ENCODE results near the gene PCDH11Y.
"Not testable (repeated sequence)": the region's sequence is repeated elsewhere in the genome, so short reads cannot be mapped to it uniquely, and the experiment has no call there.

PCDH11Y gene

GRCh38 chrY:5000057-5000456, at the start of gene PCDH11Y:
TSS of gene PCDH11Y (plus strand) at chrY:5000296. CDS start at chrY:5057100, 56,804 bp downstream.
- not testable (repeated sequence) for H3K9me3 ChIP-seq (ENCODE audit: control insufficient read depth in 1 of 2, low read length in 2 of 2); H3K27ac ChIP-seq (ENCODE audit: low read depth, low read length); H3K27me3 ChIP-seq (ENCODE audit: control insufficient read depth in 1 of 2, insufficient read depth in 2 of 2, low read length in 2 of 2); H3K9ac ChIP-seq (ENCODE audit: low read depth in 1 of 2, low read length in 2 of 2); H3K4me3 ChIP-seq (ENCODE audit: low read depth in 1 of 2, low read length in 2 of 2); H3K4me1 ChIP-seq (ENCODE audit: control insufficient read depth in 1 of 2, insufficient read depth in 2 of 2, low read length in 2 of 2); H3K36me3 ChIP-seq (ENCODE audit: control insufficient read depth in 1 of 2, insufficient read depth in 2 of 2, low read length in 2 of 2)

GRCh38 chrY:4967894-4968293, 32.2 kb upstream of the PCDH11Y start:
- not testable (repeated sequence) for H3K9me3 ChIP-seq (ENCODE audit: control insufficient read depth in 1 of 2, low read length in 2 of 2); H3K27ac ChIP-seq (ENCODE audit: low read depth, low read length); H3K27me3 ChIP-seq (ENCODE audit: control insufficient read depth in 1 of 2, insufficient read depth in 2 of 2, low read length in 2 of 2); H3K9ac ChIP-seq (ENCODE audit: low read depth in 1 of 2, low read length in 2 of 2); H3K4me3 ChIP-seq (ENCODE audit: low read depth in 1 of 2, low read length in 2 of 2); H3K4me1 ChIP-seq (ENCODE audit: control insufficient read depth in 1 of 2, insufficient read depth in 2 of 2, low read length in 2 of 2); H3K36me3 ChIP-seq (ENCODE audit: control insufficient read depth in 1 of 2, insufficient read depth in 2 of 2, low read length in 2 of 2)

GRCh38 chrY:4991743-4992400, 8.2 kb upstream of the PCDH11Y start:
- not testable (repeated sequence) for H3K9ac ChIP-seq (ENCODE audit: low read depth in 1 of 2, low read length in 2 of 2); H3K27me3 ChIP-seq (ENCODE audit: control insufficient read depth in 1 of 2, insufficient read depth in 2 of 2, low read length in 2 of 2); H3K9me3 ChIP-seq (ENCODE audit: control insufficient read depth in 1 of 2, low read length in 2 of 2); H3K36me3 ChIP-seq (ENCODE audit: control insufficient read depth in 1 of 2, insufficient read depth in 2 of 2, low read length in 2 of 2); H3K4me1 ChIP-seq (ENCODE audit: control insufficient read depth in 1 of 2, insufficient read depth in 2 of 2, low read length in 2 of 2); H3K27ac ChIP-seq (ENCODE audit: low read depth, low read length); H3K4me3 ChIP-seq (ENCODE audit: low read depth in 1 of 2, low read length in 2 of 2)

GRCh38 chrY:4994892-4995291, 5.2 kb upstream of the PCDH11Y start:
- not testable (repeated sequence) for H3K4me3 ChIP-seq (ENCODE audit: low read depth in 1 of 2, low read length in 2 of 2); H3K4me1 ChIP-seq (ENCODE audit: control insufficient read depth in 1 of 2, insufficient read depth in 2 of 2, low read length in 2 of 2); H3K27me3 ChIP-seq (ENCODE audit: control insufficient read depth in 1 of 2, insufficient read depth in 2 of 2, low read length in 2 of 2); H3K27ac ChIP-seq (ENCODE audit: low read depth, low read length); H3K9ac ChIP-seq (ENCODE audit: low read depth in 1 of 2, low read length in 2 of 2); H3K9me3 ChIP-seq (ENCODE audit: control insufficient read depth in 1 of 2, low read length in 2 of 2); H3K36me3 ChIP-seq (ENCODE audit: control insufficient read depth in 1 of 2, insufficient read depth in 2 of 2, low read length in 2 of 2)

GRCh38 chrY:5002476-5003184, 2.5 kb downstream of the PCDH11Y start:
- H3K4me1 ChIP-seq (ENCODE audit: control insufficient read depth in 1 of 2, insufficient read depth in 2 of 2, low read length in 2 of 2); H3K27me3 ChIP-seq (ENCODE audit: control insufficient read depth in 1 of 2, insufficient read depth in 2 of 2, low read length in 2 of 2); H3K27ac ChIP-seq (ENCODE audit: low read depth, low read length); H3K36me3 ChIP-seq (ENCODE audit: control insufficient read depth in 1 of 2, insufficient read depth in 2 of 2, low read length in 2 of 2); H3K9me3 ChIP-seq (ENCODE audit: control insufficient read depth in 1 of 2, low read length in 2 of 2); H3K4me3 ChIP-seq (ENCODE audit: low read depth in 1 of 2, low read length in 2 of 2); H3K9ac ChIP-seq (ENCODE audit: low read depth in 1 of 2, low read length in 2 of 2): not testable (repeated sequence)

GRCh38 chrY:5038972-5039523, 39.0 kb downstream of the PCDH11Y start:
- H3K4me1 ChIP-seq (ENCODE audit: control insufficient read depth in 1 of 2, insufficient read depth in 2 of 2, low read length in 2 of 2); H3K9me3 ChIP-seq (ENCODE audit: control insufficient read depth in 1 of 2, low read length in 2 of 2); H3K36me3 ChIP-seq (ENCODE audit: control insufficient read depth in 1 of 2, insufficient read depth in 2 of 2, low read length in 2 of 2); H3K9ac ChIP-seq (ENCODE audit: low read depth in 1 of 2, low read length in 2 of 2); H3K27me3 ChIP-seq (ENCODE audit: control insufficient read depth in 1 of 2, insufficient read depth in 2 of 2, low read length in 2 of 2); H3K27ac ChIP-seq (ENCODE audit: low read depth, low read length); H3K4me3 ChIP-seq (ENCODE audit: low read depth in 1 of 2, low read length in 2 of 2): not testable (repeated sequence)

GRCh38 chrY:5083017-5083416, 82.9 kb downstream of the PCDH11Y start:
- not testable (repeated sequence) for H3K27me3 ChIP-seq (ENCODE audit: control insufficient read depth in 1 of 2, insufficient read depth in 2 of 2, low read length in 2 of 2); H3K4me1 ChIP-seq (ENCODE audit: control insufficient read depth in 1 of 2, insufficient read depth in 2 of 2, low read length in 2 of 2); H3K9me3 ChIP-seq (ENCODE audit: control insufficient read depth in 1 of 2, low read length in 2 of 2); H3K9ac ChIP-seq (ENCODE audit: low read depth in 1 of 2, low read length in 2 of 2); H3K36me3 ChIP-seq (ENCODE audit: control insufficient read depth in 1 of 2, insufficient read depth in 2 of 2, low read length in 2 of 2); H3K27ac ChIP-seq (ENCODE audit: low read depth, low read length); H3K4me3 ChIP-seq (ENCODE audit: low read depth in 1 of 2, low read length in 2 of 2)

- not testable (repeated sequence) for H3K9ac ChIP-seq (ENCODE audit: low read depth in 1 of 2, low read length in 2 of 2); H3K27me3 ChIP-seq (ENCODE audit: control insufficient read depth in 1 of 2, insufficient read depth in 2 of 2, low read length in 2 of 2); H3K27ac ChIP-seq (ENCODE audit: low read depth, low read length); H3K9me3 ChIP-seq (ENCODE audit: control insufficient read depth in 1 of 2, low read length in 2 of 2); H3K36me3 ChIP-seq (ENCODE audit: control insufficient read depth in 1 of 2, insufficient read depth in 2 of 2, low read length in 2 of 2); H3K4me3 ChIP-seq (ENCODE audit: low read depth in 1 of 2, low read length in 2 of 2); H3K4me1 ChIP-seq (ENCODE audit: control insufficient read depth in 1 of 2, insufficient read depth in 2 of 2, low read length in 2 of 2)
Observed at GRCh38 chrY:5182998-5183397, 182.9 kb downstream of the PCDH11Y start.

- not testable (repeated sequence) for H3K4me3 ChIP-seq (ENCODE audit: low read depth in 1 of 2, low read length in 2 of 2); H3K9ac ChIP-seq (ENCODE audit: low read depth in 1 of 2, low read length in 2 of 2); H3K4me1 ChIP-seq (ENCODE audit: control insufficient read depth in 1 of 2, insufficient read depth in 2 of 2, low read length in 2 of 2); H3K36me3 ChIP-seq (ENCODE audit: control insufficient read depth in 1 of 2, insufficient read depth in 2 of 2, low read length in 2 of 2); H3K27me3 ChIP-seq (ENCODE audit: control insufficient read depth in 1 of 2, insufficient read depth in 2 of 2, low read length in 2 of 2); H3K9me3 ChIP-seq (ENCODE audit: control insufficient read depth in 1 of 2, low read length in 2 of 2); H3K27ac ChIP-seq (ENCODE audit: low read depth, low read length)
Observed at GRCh38 chrY:5215116-5215515, 215.0 kb downstream of the PCDH11Y start.

GRCh38 chrY:5324931-5325330, 324.8 kb downstream of the PCDH11Y start:
- not testable (repeated sequence) for H3K9ac ChIP-seq (ENCODE audit: low read depth in 1 of 2, low read length in 2 of 2); H3K9me3 ChIP-seq (ENCODE audit: control insufficient read depth in 1 of 2, low read length in 2 of 2); H3K27me3 ChIP-seq (ENCODE audit: control insufficient read depth in 1 of 2, insufficient read depth in 2 of 2, low read length in 2 of 2); H3K4me3 ChIP-seq (ENCODE audit: low read depth in 1 of 2, low read length in 2 of 2); H3K27ac ChIP-seq (ENCODE audit: low read depth, low read length); H3K36me3 ChIP-seq (ENCODE audit: control insufficient read depth in 1 of 2, insufficient read depth in 2 of 2, low read length in 2 of 2); H3K4me1 ChIP-seq (ENCODE audit: control insufficient read depth in 1 of 2, insufficient read depth in 2 of 2, low read length in 2 of 2)
